ENCODE data around the gene DIS3L2.

The DIS3L2 gene

GRCh38 chr2:232196802-232197201, 235.3 kb downstream of the DIS3L2 start:
- H4K20me1 ChIP-seq (ENCODE audit: insufficient read depth, low read length, poor library complexity, severe bottlenecking): no peaks in the 10 kb centered on the region
- H3K27me3 ChIP-seq (ENCODE audit: insufficient read depth, low read length, poor library complexity, severe bottlenecking): no peaks in the 10 kb centered on the region
- H3K4me3 ChIP-seq (ENCODE audit: low read length, poor library complexity, severe bottlenecking): no peak overlapping the region
- no peaks in the 10 kb centered on the region for H3K4me1 ChIP-seq (ENCODE audit: insufficient read depth, low read length, poor library complexity, severe bottlenecking)
- no peak overlapping the region for H2AFZ ChIP-seq (ENCODE audit: low read length)
- TF ChIP-seq EZH2phosphoT487 (IDR thresholded peaks at IDR 0.05; ENCODE audit: borderline replicate concordance) (no peak), CTCF (conservative IDR thresholded peaks at IDR 0.05; ENCODE audit: low read length) (no peak)
- H3K4me2 ChIP-seq (ENCODE audit: low read depth, low read length, poor library complexity, severe bottlenecking): no peak overlapping the region
- no peaks in the 10 kb centered on the region; the same call in 1 of the 2 replicates for H3K36me3 ChIP-seq (ENCODE audit: insufficient read depth, low read length)
- H3F3A ChIP-seq (ENCODE audit: low read depth): no peaks in the 10 kb centered on the region
- H3K9me3 ChIP-seq (ENCODE audit: insufficient read depth, low read depth, low read length): no peaks in the 10 kb centered on the region
- H3K79me2 ChIP-seq (ENCODE audit: insufficient read depth, low read length): no peaks in the 10 kb centered on the region
- H3K9ac ChIP-seq (ENCODE audit: low read depth, low read length, poor library complexity, severe bottlenecking): no peak overlapping the region
- no peaks in the 10 kb centered on the region for H3K9me2 ChIP-seq (replicated peaks; ENCODE audit: low read depth, low read length)

GRCh38 chr2:232200195-232200594, 238.7 kb downstream of the DIS3L2 start:
- H3K4me1 ChIP-seq (ENCODE audit: insufficient read depth, low read length, poor library complexity, severe bottlenecking): peaks cover 10% of the 10 kb centered on the region
- H3F3A ChIP-seq (ENCODE audit: low read depth): no peaks in the 10 kb centered on the region
- no peaks in the 10 kb centered on the region for H4K20me1 ChIP-seq (ENCODE audit: insufficient read depth, low read length, poor library complexity, severe bottlenecking)
- no peaks in the 10 kb centered on the region for H3K27me3 ChIP-seq (ENCODE audit: insufficient read depth, low read length, poor library complexity, severe bottlenecking)
- H3K79me2 ChIP-seq (ENCODE audit: insufficient read depth, low read length): no peaks in the 10 kb centered on the region
- H3K4me2 ChIP-seq (ENCODE audit: low read depth, low read length, poor library complexity, severe bottlenecking): no peak overlapping the region
- H3K9ac ChIP-seq (ENCODE audit: low read depth, low read length, poor library complexity, severe bottlenecking): no peak overlapping the region
- TF ChIP-seq EZH2phosphoT487 (IDR thresholded peaks at IDR 0.05; ENCODE audit: borderline replicate concordance) (no peak), CTCF (conservative IDR thresholded peaks at IDR 0.05; ENCODE audit: low read length) (no peak)
- H3K9me3 ChIP-seq (ENCODE audit: insufficient read depth, low read depth, low read length): no peaks in the 10 kb centered on the region
- no peaks in the 10 kb centered on the region for H3K9me2 ChIP-seq (replicated peaks; ENCODE audit: low read depth, low read length)
- H3K4me3 ChIP-seq (ENCODE audit: low read length, poor library complexity, severe bottlenecking): no peak overlapping the region
- no peak overlapping the region for H2AFZ ChIP-seq (ENCODE audit: low read length)
- H3K36me3 ChIP-seq (ENCODE audit: insufficient read depth, low read length): peaks cover 3% of the 10 kb centered on the region; the same call in 1 of the 2 replicates

GRCh38 chr2:232203166-232203891, 241.8 kb downstream of the DIS3L2 start:
- Histone ChIP-seq H3K4me3 (ENCODE audit: low read length, poor library complexity, severe bottlenecking) (no peak overlapping the region), H3F3A (ENCODE audit: low read depth) (no peaks in the 10 kb centered on the region), H4K20me1 (ENCODE audit: insufficient read depth, low read length, poor library complexity, severe bottlenecking) (no peaks in the 10 kb centered on the region), H3K36me3 (ENCODE audit: insufficient read depth, low read length) (peaks cover 3% of the 10 kb centered on the region; the same call in 1 of the 2 replicates), H3K4me1 (ENCODE audit: insufficient read depth, low read length, poor library complexity, severe bottlenecking) (peaks cover 10% of the 10 kb centered on the region), H3K27me3 (ENCODE audit: insufficient read depth, low read length, poor library complexity, severe bottlenecking) (no peaks in the 10 kb centered on the region), H3K4me2 (ENCODE audit: low read depth, low read length, poor library complexity, severe bottlenecking) (no peak overlapping the region), H3K79me2 (ENCODE audit: insufficient read depth, low read length) (no peaks in the 10 kb centered on the region), H3K9me2 (replicated peaks; ENCODE audit: low read depth, low read length) (no peaks in the 10 kb centered on the region), H3K9ac (ENCODE audit: low read depth, low read length, poor library complexity, severe bottlenecking) (no peak overlapping the region), H2AFZ (ENCODE audit: low read length) (no peak overlapping the region), H3K9me3 (ENCODE audit: insufficient read depth, low read depth, low read length) (no peaks in the 10 kb centered on the region)
- TF ChIP-seq CTCF (conservative IDR thresholded peaks at IDR 0.05; ENCODE audit: low read length) (no peak), EZH2phosphoT487 (IDR thresholded peaks at IDR 0.05; ENCODE audit: borderline replicate concordance) (no peak)
